Peyer's patch (tissue), 4 donors: Measurements from ENCODE around the gene SPACA4. TPM values are rescaled to one million over a fixed set of nuclear protein-coding genes. Genes with fewer than 3 reads are reported as not detected.
A peak's percentile ranks its signal among the peaks of the same experiment; 100 is the strongest.

ENCODE experiments used
- DNase-seq, 3 donors: peaks; one replicate each; pipeline ENCODE4 v3.0.0-alpha.2; 2017 to 2019
- H3K27ac ChIP-seq, 4 donors: fragments of 200-600 bp; sonication (generic); one replicate each; pipeline ENCODE4 v1.5.1; 2016 to 2019
- H3K27me3 ChIP-seq, 2 donors: fragments of 200-600 bp; sonication (generic); one replicate each; pipeline ENCODE4 v1.5.1; 2019
- H3K36me3 ChIP-seq, 3 donors: fragments of 200-600 bp; sonication (generic); one replicate each; pipeline ENCODE4 v1.5.1; 2016 to 2019
- H3K4me1 ChIP-seq, 4 donors: fragments of 200-600 bp; sonication (generic); one replicate each; pipeline ENCODE4 v1.5.1; 2016 to 2019
- H3K4me3 ChIP-seq, 4 donors: fragments of 200-600 bp; sonication (generic); 1 replicate in 3 of 4; 2 replicates in 1 of 4; pipeline ENCODE4 v1.5.1; 2016 to 2019; ENCODE audit warnings: mild to moderate bottlenecking in 1 of 4
- H3K9me3 ChIP-seq, 4 donors: fragments of 200-600 bp; sonication (generic); one replicate each; pipeline ENCODE4 v1.5.1; 2016 to 2019; ENCODE audit warnings: mild to moderate bottlenecking in 1 of 4
- POLR2A ChIP-seq, 2 donors: fragments of 450-650 bp; IDR thresholded peaks; one replicate each; pipeline ENCODE4 v1.5.1; 2017; ENCODE audit warnings: antibody characterized with exemption in 2 of 2, mild to moderate bottlenecking in 2 of 2, moderate library complexity in 2 of 2
- total RNA-seq, 4 donors: library from RNA; depleted of rRNA; stranded (reverse); fragments of >200 nt; gene quantifications; one replicate each; pipeline ENCODE4 v1.1.0, GENCODE V29; 2016
- TF ChIP-seq, protein P1 (sequence below), 6 experiments: fragments of 450-650 bp in 4 of 6; fragments of 200-600 bp in 2 of 6; sonication (generic) in 1 of 6; IDR thresholded peaks; one replicate each; pipeline ENCODE4 v1.5.1; 2017 to 2019; ENCODE audit warnings: antibody characterized with exemption in 6 of 6, mild to moderate bottlenecking in 3 of 6, moderate library complexity in 1 of 6

Gene SPACA4
- total RNA-seq, 4 donors from 2014 or later, result not detected

- peak overlapping the region; percentile 70 to 91 (median 78) for H3K4me3 ChIP-seq
- no peaks in the 10 kb centered on the region for H3K36me3 ChIP-seq
- TF ChIP-seq, protein P1, sequence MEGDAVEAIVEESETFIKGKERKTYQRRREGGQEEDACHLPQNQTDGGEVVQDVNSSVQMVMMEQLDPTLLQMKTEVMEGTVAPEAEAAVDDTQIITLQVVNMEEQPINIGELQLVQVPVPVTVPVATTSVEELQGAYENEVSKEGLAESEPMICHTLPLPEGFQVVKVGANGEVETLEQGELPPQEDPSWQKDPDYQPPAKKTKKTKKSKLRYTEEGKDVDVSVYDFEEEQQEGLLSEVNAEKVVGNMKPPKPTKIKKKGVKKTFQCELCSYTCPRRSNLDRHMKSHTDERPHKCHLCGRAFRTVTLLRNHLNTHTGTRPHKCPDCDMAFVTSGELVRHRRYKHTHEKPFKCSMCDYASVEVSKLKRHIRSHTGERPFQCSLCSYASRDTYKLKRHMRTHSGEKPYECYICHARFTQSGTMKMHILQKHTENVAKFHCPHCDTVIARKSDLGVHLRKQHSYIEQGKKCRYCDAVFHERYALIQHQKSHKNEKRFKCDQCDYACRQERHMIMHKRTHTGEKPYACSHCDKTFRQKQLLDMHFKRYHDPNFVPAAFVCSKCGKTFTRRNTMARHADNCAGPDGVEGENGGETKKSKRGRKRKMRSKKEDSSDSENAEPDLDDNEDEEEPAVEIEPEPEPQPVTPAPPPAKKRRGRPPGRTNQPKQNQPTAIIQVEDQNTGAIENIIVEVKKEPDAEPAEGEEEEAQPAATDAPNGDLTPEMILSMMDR (IDR thresholded peaks at IDR 0.05), result peak in 3 of 6 experiments; percentile 12 to 33 (median 13)
- TF ChIP-seq POLR2A (IDR thresholded peaks at IDR 0.05), result peak in 1 of 2 donors; percentile 20
- DNase-seq, result peak; percentile 99 to 100 (median 99)
- H3K4me1 ChIP-seq, result peaks cover 6 to 40% (median 17%) of the 10 kb centered on the region in 4 donors
- H3K27me3 ChIP-seq, result no peaks in the 10 kb centered on the region
- H3K9me3 ChIP-seq, result no peaks in the 10 kb centered on the region
- H3K27ac ChIP-seq, result peak overlapping the region; percentile 96 to 98 (median 96)
Measured at GRCh38 chr19:48637449-48637947, 31.0 kb downstream of the SPACA4 start.

DNA sequence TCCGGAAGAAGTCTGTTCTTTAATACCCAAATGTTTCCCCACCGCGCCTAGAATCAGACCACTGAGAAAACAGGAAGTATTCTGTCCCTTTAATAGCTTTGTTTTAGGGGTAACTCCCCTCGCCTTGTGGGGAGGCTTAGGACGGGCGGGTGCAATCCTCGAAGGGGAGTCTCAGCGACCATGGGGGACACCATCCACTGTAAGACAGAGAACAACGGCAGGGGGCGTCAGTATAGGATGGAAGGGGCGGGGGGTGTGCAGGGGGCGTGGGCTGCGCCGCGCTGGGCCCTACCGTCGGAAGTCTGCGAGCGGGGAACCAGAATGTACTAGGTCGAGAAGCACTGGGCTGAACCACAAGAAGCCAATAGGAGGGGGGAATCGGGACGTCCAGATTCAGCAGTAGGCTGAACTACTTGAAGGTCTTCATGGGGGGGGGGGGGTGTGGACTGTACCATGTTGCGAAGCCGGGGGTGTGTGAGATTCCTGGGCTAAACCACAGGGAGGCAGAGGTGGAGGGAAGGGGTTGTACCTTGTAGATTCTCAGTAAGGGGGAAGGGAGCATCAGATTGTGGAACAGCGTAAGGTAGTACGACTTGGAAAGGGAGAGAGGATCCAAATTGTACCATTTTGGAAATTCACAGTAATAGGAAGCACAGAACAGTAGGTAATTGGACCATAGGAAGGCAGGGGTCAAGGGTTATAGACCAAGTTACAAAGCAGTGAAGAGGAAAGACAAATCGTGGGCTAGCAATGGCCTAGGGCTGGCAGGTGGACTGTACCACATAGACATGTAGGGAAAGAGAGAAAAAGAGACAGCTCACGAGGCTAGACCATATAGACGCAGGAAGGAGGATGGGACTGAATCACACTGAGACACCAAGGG lies 31.6 kb downstream of the SPACA4 start:
- peak; percentile 78 to 94 (median 86) for DNase-seq
- Histone ChIP-seq H3K36me3 (no peaks in the 10 kb centered on the region), H3K27ac (peak overlapping the region; percentile 96 to 98 (median 96)), H3K9me3 (no peaks in the 10 kb centered on the region), H3K4me3 (peak overlapping the region; percentile 70 to 91 (median 78)), H3K27me3 (no peaks in the 10 kb centered on the region), H3K4me1 (peaks cover 6 to 33% (median 14%) of the 10 kb centered on the region in 4 donors)
- TF ChIP-seq, protein P1 (IDR thresholded peaks at IDR 0.05), result no peak
- TF ChIP-seq POLR2A (IDR thresholded peaks at IDR 0.05), result peak; percentile 52 to 70

DNA sequence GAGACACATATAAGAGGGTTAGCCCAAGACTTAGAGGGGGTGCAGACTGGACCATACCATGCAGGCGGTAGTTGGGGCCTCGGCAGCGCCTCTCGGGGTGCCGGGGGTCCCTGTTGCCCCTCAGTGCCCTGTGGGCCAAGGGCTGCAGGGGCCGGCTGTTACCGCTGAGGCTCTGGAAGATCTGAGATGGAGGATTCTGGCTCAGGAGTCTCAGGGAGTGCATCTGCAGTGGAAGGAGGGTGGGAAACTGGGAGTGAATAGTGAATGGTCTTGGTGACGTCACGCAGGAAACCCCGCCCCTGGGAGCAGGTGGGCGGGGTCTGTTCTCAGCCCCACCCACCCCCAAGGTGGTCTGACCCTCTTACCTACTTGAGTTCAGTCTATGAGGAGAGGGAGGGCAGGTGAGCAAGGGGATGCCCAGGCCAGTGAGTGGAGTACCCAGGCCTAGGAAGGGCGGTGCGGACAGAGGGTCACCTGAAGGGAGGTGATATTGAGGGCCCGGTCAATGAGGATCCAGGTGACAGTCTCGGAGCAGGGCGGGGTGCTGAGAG lies 32.4 kb downstream of the SPACA4 start:
- Histone ChIP-seq H3K36me3 (no peaks in the 10 kb centered on the region), H3K4me3 (peak overlapping the region in 3 of 4 donors; percentile 70 to 91 (median 77)), H3K27me3 (no peaks in the 10 kb centered on the region), H3K27ac (peak overlapping the region; percentile 96 to 98 (median 96)), H3K4me1 (peaks cover 2 to 26% (median 11%) of the 10 kb centered on the region in 4 donors), H3K9me3 (no peaks in the 10 kb centered on the region)
- DNase-seq, result no peak
- TF ChIP-seq, protein P1 (IDR thresholded peaks at IDR 0.05), result no peak
- TF ChIP-seq POLR2A (IDR thresholded peaks at IDR 0.05), result no peak

DNA sequence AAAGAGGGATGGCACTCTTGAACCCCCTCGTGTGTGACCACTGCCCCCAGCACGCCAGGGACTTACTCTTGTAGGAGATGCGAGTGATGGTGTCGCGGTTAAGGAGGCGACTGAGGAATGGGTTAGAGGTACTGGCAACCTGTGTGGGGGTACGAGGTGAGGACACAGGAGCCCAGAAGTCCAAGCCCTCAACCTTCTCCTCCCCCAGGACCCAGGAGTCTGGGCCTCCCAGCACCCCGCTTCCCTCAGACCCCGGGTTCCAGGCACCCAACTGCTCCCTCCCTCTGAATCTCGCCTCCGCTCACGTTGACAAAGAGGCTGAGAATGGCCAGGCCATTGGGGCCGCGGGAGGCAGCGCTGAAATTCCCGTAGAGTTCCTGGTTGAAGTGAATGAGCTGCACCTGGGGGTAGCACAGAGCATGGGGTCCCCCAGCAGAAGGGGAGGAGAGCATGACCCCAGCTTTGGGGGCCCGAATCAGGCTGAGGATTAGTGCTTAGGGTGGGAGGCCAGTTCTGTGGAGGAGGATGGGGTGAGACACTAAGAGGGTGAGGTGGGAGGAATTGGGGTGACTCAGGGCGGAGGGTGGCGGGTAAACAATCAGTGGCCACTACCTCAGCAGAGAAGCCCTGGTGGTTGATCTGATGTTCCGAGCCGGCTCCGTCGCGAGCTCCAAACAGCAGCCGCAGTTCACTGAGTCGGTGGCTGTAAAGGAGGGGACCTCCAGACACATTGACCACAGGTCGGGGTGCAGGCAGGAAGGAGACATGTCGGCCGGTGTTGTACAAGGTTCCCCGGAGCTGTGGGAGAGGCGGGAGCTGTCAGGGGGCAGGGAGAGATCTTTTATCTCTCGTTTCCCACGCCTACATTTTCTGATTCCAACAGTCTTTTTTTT lies 33.2 kb downstream of the SPACA4 start:
- peak overlapping the region in 3 of 4 donors; percentile 28 to 98 (median 96) for H3K27ac ChIP-seq
- peak in 2 of 3 donors; percentile 54 to 64 for DNase-seq
- peaks cover 0 to 25% (median 6%) of the 10 kb centered on the region in 4 donors for H3K4me1 ChIP-seq
- H3K36me3 ChIP-seq, result no peaks in the 10 kb centered on the region
- peak overlapping the region in 2 of 4 donors; percentile 6 to 19 for H3K4me3 ChIP-seq
- H3K9me3 ChIP-seq, result no peaks in the 10 kb centered on the region
- H3K27me3 ChIP-seq, result no peaks in the 10 kb centered on the region
- no peak for TF ChIP-seq POLR2A (IDR thresholded peaks at IDR 0.05)
- TF ChIP-seq, protein P1 (IDR thresholded peaks at IDR 0.05), result no peak

GRCh38 chr19:48641850-48642249 lies 35.3 kb downstream of the SPACA4 start:
- no peak for DNase-seq
- H3K36me3 ChIP-seq, result no peaks in the 10 kb centered on the region
- H3K9me3 ChIP-seq, result no peaks in the 10 kb centered on the region
- no peak for TF ChIP-seq POLR2A (IDR thresholded peaks at IDR 0.05)
- no peak overlapping the region for H3K27ac ChIP-seq
- no peaks in the 10 kb centered on the region for H3K27me3 ChIP-seq
- peaks cover 0 to 36% (median 1%) of the 10 kb centered on the region in 4 donors for H3K4me1 ChIP-seq
- H3K4me3 ChIP-seq, result no peak overlapping the region
